HG03039 (cell line): ENCODE measurements around the gene PPFIA3.
"Not testable (repeated sequence)": the region's sequence is repeated elsewhere in the genome, so short reads cannot be mapped to it uniquely, and the experiment has no call there.

Experiments used
- ATAC-seq: cut with Tn5 transposase; IDR thresholded peaks from one replicate; pipeline ENCODE4 v1.9.1; 2021; ENCODE audit warnings: mild to moderate bottlenecking, moderate library complexity; ENCODE audit not compliant: unreplicated experiment

The PPFIA3 gene

GRCh38 chr19:49119411-49120324 lies at the start of gene PPFIA3:
Gene PPFIA3 (plus strand): TSS chr19:49119544. CDS start chr19:49127874, 8,330 bp downstream.
- ATAC-seq: no peak

GRCh38 chr19:49070416-49070815 lies 48.9 kb upstream of the PPFIA3 start:
- ATAC-seq: no peak

- no peak for ATAC-seq
Measured at GRCh38 chr19:49071860-49072547, 47.3 kb upstream of the PPFIA3 start.

DNA sequence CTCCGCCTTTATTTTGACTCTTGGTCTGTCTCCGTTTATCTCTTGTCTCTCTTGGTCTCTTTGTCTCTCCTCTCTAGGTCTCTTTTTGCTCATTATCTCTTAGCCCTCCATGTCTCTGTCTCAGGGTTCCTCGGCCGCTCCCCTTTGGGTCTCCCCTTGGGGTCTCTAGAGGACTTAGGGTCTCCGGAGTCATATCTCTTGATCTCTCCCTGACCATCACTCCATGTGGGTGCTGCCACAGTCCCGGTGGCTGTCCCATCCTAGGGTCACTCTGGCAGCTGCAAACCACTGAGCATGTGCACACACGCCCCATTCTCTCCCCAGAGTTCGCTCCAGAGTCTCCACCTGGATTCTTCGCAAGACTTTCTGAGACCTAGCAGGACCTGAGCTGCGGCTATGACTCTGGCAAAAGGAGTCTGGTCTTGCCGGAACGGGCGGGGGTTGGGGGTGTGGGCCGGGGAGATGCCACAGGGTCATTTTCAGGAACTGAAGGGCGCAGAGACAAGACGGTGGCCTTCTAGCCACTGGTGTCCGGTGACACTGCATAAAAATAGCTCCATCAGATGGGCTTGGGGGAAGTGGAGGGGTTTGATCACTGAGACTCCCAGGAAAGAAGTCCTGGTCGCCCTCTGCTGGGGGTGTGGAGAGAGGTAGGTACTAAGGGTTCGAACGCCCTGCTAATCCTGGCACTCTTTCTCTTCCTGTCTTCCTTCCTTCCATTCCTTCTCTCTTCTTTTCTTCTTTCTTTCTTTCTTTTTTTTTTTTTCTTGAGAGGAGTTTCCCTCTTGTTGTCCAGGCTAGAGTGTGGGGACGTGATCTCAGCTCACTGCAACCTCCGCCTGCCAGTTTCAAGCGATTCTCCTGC lies 45.6 kb upstream of the PPFIA3 start:
- ATAC-seq: no peak

- ATAC-seq: not testable (repeated sequence)
Measured at GRCh38 chr19:49074869-49075268, 44.5 kb upstream of the PPFIA3 start.

DNA sequence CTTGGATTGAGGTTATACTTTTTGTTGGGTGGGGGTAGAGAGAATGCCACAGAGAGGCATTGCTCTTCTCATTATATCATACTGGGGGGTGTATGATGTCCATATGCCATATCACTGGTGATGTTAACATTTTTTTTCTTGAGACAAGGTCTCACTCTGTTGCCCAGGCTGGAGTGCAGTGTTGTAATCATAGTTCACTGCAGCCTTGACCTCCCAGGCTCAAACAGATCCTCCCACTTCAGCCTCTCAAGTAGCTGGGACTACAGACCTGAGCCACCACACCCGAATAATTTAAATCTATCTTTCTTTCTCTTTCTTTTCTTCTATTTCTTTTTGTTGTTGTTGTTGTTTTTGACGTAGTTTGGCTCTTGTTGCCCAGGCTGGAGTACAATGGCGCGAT lies 39.0 kb upstream of the PPFIA3 start:
- ATAC-seq: no peak

DNA sequence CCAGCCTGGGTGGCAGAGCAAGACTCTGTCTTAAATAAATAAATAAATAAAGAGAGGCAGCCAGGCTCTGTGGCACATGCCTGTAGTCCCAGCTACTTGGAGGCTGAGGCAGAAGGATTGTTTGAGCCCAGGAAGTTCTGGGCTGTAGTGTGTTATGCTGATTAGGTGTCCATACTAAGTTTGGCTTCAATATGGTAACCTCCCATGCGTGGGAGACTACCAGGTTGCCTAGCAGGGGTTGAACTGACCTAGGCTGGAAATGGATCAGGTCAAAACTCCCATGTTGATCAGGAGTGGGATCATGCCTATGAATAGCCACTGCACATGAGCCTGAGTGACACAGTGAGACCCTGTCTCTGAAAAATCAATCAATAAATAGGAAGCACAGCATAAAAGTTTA lies 38.1 kb upstream of the PPFIA3 start:
- ATAC-seq: no peak

GRCh38 chr19:49084206-49085019 lies 34.9 kb upstream of the PPFIA3 start:
- no peak for ATAC-seq

DNA sequence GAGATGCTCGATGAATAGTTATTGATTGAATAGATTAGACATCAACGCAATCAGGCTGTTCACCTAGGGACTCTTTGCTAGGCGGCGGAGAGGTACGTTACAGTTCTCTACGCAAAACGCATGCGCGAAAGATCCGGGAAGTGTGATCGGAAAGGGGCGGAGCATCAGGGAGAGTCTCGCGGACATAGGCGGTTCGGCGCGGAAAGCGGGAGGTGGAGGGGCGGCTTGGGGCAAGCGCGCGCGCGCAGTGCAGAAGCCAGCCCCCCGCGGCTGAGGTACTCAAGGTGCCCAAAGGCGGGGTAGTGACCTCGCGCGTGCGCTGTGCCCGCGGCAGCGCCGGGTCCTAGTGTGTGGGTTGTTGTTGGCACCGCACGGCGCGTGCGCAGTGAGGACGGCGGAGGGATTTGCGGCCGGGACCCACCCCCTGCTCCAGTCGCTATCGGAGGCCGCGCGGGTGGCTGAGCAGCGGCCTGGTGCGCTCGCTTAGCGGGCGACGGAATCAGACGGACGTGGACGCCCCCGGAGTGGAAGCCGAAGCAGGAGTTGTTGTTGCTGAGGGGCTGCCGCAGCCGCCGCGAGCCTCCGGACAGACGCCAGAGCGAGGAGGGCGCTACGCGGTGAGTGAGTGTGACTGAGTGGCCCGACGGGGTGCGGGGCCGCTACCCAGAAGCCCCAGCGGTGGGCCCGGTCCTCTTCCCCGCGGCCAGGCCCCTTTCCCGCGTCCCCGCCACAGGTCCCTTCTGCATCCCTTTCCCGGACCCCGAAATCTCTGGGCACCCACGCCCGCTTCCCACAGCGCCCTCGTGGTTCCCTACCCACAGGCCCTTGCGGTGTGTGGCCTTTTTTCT lies 34.1 kb upstream of the PPFIA3 start, which contains the start of gene SNRNP70:
Gene SNRNP70 (plus strand): TSS at position 432 of the 848 bp plus-strand sequence. CDS start 964 bp downstream, outside the sequence.
- peak; percentile 85 for ATAC-seq

- ATAC-seq: no peak
Measured at GRCh38 chr19:49085868-49086232, 33.5 kb upstream of the PPFIA3 start.

GRCh38 chr19:49086296-49086695 lies 33.0 kb upstream of the PPFIA3 start:
- no peak for ATAC-seq

DNA sequence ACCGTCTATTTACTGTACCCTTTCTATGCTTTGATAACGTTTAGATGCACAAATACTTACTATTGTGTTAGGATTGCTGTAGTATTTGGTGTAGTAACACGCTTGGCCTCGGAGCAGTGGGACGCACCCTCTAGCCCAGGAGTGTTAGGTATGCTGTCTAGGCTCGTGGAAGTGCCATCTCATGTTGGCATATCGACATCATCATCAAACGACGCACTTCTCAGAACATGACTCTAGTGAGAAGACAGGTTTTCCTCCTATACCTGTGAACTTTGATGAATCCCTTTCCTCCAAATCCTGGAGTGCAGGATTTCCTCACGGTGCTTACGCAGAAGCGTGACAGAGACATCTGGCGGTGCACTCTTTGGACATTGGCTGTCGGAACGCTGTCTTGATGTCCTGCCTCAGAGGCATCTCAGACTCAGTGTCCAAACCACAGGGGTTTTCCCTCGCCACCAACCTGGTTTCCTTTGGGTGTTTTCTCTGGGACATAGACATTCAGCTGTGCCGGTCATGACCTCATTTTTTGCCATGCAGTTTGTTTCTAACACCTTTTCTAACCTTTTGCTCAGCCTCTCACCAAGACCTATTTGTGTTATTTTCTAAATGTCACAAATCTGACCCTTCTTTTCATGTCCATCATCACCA lies 27.8 kb upstream of the PPFIA3 start:
- no peak for ATAC-seq

DNA sequence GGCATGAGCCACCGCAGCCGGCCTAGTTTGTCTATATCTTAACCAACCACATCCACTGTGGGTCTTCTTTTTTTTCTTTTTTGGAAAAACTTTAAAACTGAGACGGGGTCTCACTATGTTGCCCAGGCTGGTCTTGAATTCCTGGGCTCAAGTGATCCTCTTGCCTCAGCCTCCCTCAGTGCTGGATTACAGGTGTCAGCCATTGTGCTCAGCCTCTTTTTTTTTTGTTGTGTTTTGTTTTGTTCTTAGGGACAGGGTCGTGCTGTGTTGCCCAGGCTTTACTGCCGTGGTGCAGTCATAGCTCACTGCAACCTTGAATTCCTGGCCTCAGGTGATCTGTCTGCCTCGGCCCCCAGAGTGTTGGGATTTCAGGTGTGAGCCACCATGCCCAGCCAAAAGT lies 26.7 kb upstream of the PPFIA3 start:
- no peak for ATAC-seq

GRCh38 chr19:49094505-49095482 lies 24.6 kb upstream of the PPFIA3 start:
- ATAC-seq: no peak

GRCh38 chr19:49097453-49098288 lies 21.7 kb upstream of the PPFIA3 start:
- ATAC-seq: no peak

- no peak for ATAC-seq
Measured at GRCh38 chr19:49098795-49099194, 20.5 kb upstream of the PPFIA3 start.

- no peak for ATAC-seq
Measured at GRCh38 chr19:49101160-49101559, 18.2 kb upstream of the PPFIA3 start.
